ENCODE data around the gene DNAI2.

GRCh38 chr17:74292495-74292894 lies 18.5 kb downstream of the DNAI2 start:
- TF ChIP-seq CTCF (IDR thresholded peaks at IDR 0.05) (no peak), POLR2A (IDR thresholded peaks at IDR 0.05) (no peak)

Measured in uterus (tissue), 2 donors.